EL (cell line): Measurements from ENCODE around the gene SPTLC1.
"Not testable (repeated sequence)": the region's sequence is repeated elsewhere in the genome, so short reads cannot be mapped to it uniquely, and the experiment has no call there.

ENCODE experiments used
- DNase-seq: peaks from one replicate; pipeline ENCODE4 v3.0.0-alpha.2; 2016

Gene SPTLC1

DNA sequence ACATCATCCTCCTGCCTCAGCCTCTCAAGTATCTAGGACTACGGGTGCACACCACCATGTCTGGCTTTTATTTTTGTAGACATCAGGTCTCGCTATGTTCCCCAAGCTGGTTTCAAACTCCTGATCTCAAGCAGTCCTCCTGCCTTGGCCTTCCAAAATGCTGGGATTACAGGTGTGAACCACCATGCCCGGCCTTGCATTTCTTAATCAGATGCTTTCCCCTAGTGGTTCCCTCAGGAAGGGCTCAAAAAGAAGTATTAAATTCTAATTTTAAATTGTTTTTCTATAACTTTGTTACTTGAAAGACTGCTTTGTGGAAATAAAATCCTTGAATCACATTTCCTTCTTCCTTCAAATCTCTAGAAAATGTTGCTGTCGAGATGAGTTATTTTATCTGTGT is 85.7 kb downstream of the SPTLC1 start:
- DNase-seq: no peak

DNA sequence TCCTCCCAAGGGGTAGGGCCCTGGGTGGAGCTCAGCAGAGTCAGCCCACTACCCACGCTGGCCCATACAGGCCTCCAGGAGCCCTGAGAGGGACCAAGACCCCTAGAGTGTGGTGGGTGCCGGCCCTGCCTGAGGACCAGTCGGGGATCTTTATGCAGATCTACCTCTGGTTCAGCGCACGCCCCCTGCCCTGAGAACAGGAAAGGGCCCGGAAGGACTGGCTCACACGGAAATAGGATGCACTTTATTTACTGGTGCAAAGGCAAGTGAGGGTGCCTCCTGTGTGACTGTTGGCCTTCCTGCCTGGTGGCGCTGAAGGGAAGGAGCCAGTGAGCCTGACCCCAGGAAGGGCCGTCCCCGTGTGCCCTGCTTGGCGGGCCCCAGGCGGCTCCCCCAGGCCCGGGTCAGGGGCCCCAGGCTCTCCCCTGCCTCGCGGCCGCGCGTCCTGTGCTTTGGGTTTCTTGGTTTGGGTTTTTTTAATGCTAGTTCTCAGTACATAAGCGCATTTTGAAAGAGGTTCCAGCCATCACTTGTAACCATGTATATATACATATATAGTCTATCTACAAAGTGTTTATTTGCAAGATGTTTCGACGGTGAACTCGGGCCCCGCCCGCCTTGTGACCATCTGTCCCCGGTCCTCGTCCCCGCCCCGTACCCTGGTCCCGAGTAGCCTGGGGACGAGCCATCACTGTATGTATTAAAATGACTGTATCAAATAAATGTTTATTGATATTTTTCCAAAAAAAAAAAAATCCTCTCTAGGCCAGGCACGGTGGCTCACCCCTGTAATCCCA is 88.8 kb downstream of the SPTLC1 start:
- DNase-seq: no peak

DNA sequence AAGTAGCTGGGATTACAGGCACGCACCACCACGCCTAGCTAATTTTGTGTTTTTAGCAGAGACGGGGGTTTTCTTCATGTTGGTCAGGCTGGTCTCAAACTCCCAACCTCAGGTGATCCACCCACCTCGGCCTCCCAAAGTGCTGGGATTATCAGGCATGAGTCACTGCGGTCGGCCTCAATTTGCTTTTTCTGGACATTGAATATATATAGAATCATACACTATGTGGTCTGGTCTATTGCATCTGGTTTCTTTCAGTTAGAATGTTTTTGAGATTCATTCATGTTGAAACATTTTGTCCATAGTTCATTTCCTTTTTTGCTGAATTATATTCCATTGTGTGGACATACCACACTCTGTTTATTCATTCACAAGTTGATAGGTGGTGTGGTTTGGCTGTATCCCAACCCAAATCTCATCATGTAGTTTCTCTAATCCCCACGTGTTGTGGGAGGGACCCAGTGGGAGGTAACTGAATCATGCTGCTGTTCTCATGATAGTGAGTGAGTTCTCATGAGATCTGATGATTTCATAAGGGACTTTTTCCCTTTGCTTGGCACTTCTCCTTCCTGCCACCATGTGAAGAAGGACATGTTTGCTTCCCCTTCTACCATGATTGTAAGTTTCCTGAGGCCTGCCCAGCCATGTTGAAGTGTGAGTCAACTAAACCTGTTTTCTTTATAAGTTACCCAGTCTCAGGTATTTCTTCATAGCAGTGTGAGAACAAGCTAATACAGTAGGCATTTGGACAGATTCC is 93.2 kb downstream of the SPTLC1 start:
- DNase-seq: peak; percentile 62

DNA sequence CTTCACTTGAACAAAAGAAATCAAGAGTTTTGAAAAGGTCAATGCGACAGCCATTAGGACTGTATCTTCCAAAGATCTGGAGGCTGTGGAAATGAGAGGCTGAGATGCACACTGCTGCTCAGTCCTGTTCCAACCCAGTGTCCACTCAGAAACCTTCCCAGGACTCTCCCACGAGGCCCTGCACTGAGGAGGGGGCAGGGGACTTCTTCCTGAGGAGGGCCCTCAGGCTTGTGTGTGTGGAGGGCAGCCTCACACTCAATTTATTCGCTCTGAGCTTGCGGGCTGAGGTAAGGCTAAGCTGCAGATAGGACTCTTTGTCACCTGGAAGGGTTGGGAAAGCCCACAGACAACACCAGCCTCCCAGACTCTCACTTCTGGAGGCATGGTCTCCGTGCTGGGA is 95.6 kb downstream of the SPTLC1 start:
- no peak for DNase-seq

DNA sequence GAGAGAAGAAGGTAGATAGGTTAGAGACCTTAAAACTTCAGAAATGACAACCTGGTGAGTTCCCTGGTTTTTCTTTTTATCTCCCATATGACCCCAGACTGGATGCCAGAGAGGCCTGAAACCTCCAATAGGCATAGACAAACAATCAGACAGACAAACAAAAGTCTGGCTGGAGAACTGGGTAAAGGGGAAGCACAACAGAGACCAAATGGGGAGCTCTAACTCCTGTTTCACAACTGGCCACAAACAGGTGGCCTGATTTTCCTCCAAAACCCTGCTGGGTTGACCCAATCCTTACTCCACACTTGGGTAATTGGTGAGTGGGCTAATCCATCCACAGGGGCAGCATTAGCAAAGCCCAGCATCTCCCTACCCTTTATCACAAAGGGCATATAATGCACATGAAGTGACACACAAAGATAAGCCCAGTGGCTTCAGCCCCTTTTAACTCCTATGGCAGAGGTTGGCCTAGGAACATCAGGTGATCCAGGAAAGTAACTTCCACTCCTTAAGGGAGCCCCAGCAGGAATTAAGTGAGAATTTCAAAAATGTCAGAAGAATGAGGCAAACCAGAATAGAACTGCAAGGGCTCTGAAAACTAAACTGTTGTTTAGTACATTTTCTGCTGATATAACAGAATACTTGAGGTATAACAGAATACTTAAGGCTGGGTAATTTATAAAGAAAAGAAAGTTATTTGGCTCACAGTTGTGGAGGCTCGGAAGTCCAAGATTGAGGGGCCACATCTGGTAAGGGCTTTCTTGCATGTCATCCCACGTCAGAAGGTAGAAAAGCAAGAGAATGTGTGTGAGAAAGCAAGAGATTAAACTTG is 104.3 kb downstream of the SPTLC1 start:
- no peak for DNase-seq

DNA sequence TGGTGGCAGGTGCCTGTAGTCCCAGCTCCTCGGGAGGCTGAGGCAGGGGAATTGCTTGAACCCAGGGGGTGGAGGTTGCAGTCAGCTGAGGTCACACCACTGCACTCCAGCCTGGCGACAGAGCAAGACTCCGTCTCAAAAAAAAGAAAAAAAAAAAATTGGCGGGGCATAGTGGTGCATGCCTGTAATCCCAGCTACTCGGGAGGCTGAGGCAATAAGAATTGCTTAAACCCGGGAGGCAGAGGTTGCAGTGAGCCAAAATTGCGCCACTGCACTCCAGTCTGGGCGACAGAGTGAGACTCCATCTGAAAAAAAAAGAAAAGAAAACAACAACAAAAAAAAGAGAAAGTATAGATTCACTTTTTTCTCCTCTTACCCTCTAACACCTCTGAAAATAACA is 105.0 kb downstream of the SPTLC1 start:
- DNase-seq: not testable (repeated sequence)

DNA sequence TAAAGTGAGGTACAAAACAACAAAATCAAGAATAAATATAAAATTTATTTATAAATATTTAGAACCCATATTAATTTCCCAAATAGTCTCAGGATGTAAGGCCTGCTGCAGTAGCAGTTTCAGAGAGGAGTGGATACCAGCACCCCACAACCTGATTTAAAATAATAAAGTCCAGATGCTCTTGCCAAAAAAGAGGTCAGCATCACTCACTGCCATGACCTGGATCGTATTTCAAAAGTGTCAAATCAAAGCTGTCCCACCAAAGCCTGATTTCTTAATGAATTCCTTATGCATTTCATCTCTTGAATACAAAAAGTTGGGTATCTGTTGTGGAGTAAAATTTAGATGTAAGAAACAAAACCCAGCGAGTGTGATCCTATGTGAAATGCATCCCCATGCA is 107.2 kb downstream of the SPTLC1 start:
- no peak for DNase-seq

DNA sequence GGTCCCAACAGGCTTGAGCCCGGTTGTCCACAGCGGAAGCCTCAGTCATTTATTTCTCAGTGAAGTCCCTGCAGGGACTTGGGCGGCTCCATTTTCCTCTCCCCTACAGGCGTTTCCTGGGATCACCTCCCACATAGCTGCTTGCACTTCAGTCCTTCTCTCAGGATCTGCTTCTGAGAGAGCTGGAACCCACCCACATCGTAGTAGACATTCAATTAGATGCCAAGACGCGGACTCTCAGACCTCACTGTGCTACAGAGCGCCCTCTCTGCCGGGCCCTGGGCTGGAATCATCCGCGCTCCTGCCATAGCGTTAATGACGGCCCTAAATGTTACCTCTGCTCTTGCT is 111.2 kb downstream of the SPTLC1 start:
- no peak for DNase-seq

DNA sequence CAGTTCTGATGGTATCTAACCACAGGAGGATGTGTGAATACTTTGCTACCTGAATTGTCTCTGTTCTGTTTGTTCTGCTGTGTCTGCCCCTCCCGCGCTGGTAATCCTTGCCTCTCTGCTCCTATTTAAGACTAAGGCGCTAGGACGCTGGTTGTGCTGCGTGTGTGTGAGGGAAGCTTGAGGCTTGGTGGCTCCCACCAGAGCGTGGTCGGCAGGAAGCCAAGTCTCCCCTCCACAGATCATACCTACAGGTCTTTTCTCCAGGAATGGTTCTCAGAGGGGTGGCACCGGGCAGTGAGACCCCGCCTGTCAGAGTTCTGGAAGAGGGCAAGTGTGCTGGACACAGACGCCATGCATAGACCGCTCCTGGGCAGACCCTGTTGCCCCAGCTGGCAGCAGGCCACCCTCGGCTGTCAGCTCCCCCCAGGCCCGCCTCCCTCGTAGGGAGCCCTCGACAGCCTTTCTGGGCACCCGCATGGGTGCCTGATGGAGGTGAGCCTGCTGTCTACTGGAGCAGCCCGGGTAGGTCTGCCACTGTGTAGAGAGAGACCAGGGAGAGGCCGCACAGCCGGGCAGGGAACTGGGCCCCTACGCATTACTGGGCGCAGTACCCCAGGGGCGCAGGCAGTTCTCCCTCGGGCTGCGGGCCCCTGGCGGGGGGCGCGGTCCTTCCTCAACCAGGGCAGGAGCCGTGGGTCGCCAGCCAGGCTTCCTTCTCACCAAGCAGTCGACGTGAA is 111.7 kb downstream of the SPTLC1 start:
- DNase-seq: no peak

DNA sequence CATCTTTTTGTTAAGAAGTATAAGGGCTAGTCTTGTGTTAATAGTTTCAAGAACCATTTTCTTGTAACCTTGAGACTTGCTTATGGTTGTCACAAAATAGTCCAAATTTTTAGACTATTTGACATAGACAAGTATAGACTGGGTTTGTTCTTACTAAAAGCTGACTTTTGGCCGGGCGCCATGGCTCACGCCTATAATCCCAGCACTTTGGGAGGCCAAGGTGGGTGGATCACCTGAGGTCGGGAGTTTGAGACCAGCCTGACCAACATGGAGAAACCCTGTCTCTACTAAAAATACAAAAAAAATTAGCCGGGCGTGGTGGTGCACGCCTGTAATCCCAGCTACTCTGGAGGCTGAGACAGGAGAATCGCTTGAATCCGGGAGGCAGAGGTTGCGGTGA is 113.3 kb downstream of the SPTLC1 start:
- DNase-seq: not testable (repeated sequence)

DNA sequence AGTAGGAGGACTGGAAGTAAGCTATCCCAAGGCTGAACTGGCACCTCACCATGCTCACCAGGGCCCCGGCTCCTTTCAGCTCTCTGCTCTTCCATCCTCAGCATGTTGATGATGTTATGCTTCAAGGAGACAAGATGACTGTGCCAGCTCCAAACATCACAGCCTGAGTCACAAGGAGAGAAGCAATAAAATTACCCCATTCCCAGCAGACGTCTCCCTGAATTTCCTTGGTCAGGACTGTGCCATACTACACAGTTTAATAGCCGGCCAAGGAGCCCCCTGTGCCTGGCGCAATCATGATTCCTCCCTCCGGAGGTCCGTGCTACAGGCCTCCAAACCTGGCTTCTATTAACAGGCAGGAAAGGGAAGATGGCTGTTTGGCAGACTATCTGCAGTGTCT is 114.0 kb downstream of the SPTLC1 start:
- peak; percentile 70 for DNase-seq

DNA sequence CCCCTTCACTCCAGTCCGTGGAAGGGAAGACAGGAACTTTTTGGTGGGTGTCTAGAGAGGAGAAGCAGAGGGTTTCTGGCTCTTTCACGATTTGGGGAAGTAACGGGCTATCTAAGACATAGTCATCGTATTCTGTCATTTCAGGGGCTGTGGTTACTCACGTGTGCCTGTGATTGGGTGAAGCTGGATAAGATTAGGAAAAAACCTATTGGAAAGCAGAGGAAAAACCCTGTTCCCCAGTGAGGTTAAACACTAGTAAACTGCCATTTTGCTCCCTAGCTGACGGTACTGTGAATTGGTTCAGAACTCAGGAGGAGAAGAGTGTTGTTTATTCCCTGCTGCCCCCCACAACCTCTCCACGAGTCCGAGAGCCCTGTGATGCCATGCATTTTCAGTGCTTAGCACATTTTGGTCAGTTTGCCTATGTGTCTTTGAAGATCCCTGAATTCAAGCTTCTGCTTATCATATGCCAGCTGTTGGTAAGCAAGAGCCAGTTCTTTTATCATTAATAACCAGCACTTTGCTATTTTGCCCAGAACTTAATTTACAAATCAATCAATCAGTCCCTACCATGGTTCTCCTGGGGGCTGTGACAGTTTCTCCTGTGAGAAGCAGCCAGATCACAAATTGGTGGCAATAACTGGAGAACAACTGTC is 120.1 kb downstream of the SPTLC1 start:
- no peak for DNase-seq

DNA sequence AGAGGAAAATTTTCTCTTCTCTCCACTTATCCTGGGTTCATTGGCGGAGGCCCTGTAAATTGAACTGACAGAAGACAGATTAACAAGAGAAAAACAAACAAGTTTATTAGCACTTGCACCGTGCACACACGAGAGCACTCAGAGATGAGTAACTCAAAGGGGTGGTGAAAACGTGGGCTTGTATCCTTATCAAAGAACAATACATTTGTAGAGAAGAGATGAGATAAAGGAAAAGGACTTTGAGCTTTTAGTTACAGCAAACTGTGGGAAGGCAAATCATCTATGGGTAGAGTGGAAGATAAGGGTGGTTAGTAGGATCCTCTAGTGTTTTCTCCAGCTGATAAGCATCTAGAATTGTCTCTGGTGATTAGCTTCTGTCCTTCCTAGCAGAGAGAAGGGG is 120.8 kb downstream of the SPTLC1 start:
- DNase-seq: no peak

DNA sequence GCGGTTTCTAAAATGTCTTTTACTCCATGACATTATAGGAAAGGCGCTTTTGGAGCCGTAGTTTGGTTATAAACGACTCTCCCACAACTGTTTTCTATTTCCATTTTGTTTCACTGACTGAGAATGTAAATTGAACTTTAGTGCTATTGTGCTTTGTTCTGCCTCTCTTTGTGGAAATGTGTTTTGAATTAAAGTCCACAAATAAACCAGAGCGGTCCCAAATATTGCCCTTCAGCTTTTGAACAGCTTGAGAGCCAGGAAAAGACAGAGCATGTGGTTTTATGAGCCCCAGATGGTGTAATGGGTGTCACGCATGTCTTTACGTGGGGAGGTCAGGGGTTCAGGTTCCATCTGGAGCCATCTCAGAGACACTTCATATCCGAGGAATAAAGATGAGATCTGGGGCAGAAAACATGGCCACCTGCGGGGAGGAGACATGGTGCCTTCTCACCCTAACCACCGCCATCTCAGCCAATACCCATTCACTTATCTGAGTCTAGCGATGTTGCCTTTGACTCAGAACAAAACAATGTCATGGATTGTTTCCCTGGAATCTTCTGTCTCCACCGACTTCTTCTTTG is 122.7 kb downstream of the SPTLC1 start:
- DNase-seq: peak; percentile 83

DNA sequence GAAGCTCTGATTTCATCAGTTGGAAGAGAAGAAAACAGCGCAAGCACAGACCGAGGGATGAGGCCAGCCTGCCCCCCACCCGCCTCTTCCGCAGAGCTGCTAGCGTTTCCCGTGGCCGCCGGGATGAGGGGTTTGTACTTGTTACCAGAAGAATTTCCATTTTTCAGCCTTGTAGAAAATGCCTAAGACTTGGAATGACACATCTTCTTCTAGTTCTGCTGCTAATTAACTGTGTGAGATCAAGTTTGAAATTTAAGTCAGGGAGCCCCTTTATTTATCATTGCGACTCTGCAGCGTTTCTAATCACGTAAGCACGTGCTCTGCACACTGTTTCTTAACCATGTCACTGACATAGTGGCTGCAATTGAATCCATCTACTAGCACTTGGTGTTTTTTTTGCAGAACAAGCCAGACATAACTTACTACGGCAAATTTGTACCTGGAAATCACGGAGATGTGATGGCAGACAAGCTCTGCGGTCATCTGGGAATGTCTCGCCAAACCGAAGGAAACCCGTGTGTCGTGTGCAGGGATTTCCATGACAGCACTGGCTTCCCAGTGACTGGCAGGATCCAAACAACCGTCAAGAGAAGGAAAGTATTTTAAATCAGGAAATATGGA is 123.4 kb downstream of the SPTLC1 start:
- peak; percentile 41 for DNase-seq

DNA sequence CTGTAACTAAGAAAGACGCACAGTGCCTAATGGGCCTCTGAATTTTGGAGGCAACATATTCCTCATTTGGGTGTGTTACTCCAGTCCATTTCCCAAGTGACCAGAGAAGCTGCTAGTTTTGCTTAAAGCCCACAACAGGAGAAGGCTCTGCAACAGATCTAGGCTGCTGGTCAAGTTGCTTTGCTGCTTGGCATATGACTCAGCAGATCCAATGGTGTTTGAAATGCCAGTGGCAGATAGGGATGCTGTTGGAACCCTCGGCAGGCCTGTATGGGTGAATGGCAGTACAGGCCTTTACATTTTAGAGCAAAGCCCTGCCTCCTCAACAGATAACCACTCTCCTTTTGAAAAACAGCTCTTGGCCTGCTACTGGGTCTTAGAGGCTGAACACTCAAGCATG is 129.0 kb downstream of the SPTLC1 start:
- no peak for DNase-seq

DNA sequence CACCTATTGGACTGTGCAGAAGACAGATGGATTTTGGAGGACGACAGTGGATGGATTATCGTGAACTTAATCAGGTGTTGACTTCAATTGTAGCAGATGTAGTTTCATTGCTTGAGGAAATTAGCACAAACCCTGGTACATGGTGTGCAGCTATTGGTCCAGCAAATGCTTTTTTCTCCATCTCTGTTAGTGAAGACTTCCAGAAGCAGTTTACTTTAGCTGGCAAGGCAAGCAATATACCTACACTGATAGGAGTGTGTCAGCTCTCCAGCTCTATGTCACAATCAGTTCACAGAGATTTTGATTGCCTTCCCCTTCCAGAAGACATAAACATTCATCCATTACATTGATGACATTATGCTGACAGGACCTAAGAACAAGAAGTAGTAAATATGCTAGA is 129.5 kb downstream of the SPTLC1 start:
- DNase-seq: no peak
